Thyroid gland (tissue), 4 donors: Measurements from ENCODE around the gene CACNG4.

Source experiments
- CTCF ChIP-seq, 6 experiments: fragments of 200-600 bp in 3 of 6; fragments of 450-650 bp in 3 of 6; sonication (generic) in 3 of 6; IDR thresholded peaks; one replicate each; pipeline ENCODE4 v1.5.1; 2016 to 2019; ENCODE audit warnings: antibody characterized with exemption in 6 of 6, mild to moderate bottlenecking in 2 of 6, inconsistent platforms in 1 of 6, moderate library complexity in 1 of 6
- POLR2A ChIP-seq, 2 donors: fragments of 450-650 bp; IDR thresholded peaks; one replicate each; pipeline ENCODE4 v1.6.1; 2017; ENCODE audit warnings: antibody characterized with exemption in 2 of 2, mild to moderate bottlenecking in 2 of 2, moderate library complexity in 1 of 2

- TF ChIP-seq CTCF (IDR thresholded peaks at IDR 0.05) (no peak), POLR2A (IDR thresholded peaks at IDR 0.05) (no peak)
Measured at GRCh38 chr17:67016039-67016762, 51.7 kb downstream of the CACNG4 start.
